Measurements from ENCODE around the gene CCDC188.

Gene CCDC188

DNA sequence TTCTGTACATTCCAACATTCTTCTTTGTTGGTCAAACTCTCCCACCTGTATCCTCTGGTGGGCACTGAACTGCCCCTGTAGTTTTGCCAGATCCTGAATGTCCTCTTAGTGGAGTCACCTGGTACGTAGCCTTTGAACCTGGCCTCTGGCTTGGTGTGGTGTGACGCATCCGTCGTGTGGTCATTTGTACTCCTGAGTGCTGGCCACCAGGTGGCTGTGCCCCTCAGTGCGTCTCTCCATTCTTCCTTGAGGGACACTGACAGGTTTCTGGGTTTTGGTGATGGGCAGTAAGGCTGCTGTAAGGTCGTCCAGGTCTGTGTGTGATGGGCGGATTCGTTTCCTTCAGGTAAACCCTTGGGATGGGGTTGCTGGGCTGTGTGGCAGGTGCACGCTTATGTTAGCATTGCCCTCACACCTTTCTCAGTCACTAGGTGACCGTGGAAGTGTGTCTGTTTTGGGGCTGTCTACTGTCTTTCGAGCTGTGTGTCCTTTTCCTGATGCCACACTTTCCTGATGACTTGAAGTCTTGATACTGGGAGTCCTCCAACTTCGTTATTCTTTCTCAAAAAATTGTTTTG, 48.6 kb downstream of the CCDC188 start:
- intact Hi-C loops (cut with DNase I; ENCODE audit: low total_unique reads): no loop called here
- TF ChIP-seq CTCF (IDR thresholded peaks at IDR 0.05): no peak
- Histone ChIP-seq H3K27ac (no peak overlapping the region), H3K9me3 (no peaks in the 10 kb centered on the region), H3K36me3 (peaks cover 64 to 100% (median 79%) of the 10 kb centered on the region in 3 donors), H3K27me3 (no peaks in the 10 kb centered on the region), H3K4me3 (no peak overlapping the region), H3K4me1 (no peaks in the 10 kb centered on the region)
- no peak for DNase-seq

GRCh38 chr22:20101638-20102037, 49.2 kb downstream of the CCDC188 start:
- Histone ChIP-seq H3K27me3 (no peaks in the 10 kb centered on the region), H3K27ac (no peak overlapping the region), H3K4me1 (no peaks in the 10 kb centered on the region), H3K9me3 (peaks cover 0 to 4% (median 2%) of the 10 kb centered on the region in 3 donors), H3K36me3 (peaks cover 64 to 100% (median 79%) of the 10 kb centered on the region in 3 donors), H3K4me3 (no peak overlapping the region)
- no peak for TF ChIP-seq CTCF (IDR thresholded peaks at IDR 0.05)
- intact Hi-C loops (cut with DNase I; ENCODE audit: low total_unique reads): no loop called here
- no peak for DNase-seq

- peaks cover 0 to 7% (median 3%) of the 10 kb centered on the region in 3 donors for H3K9me3 ChIP-seq
- no peak overlapping the region for H3K27ac ChIP-seq
- H3K36me3 ChIP-seq: peaks cover 63 to 100% (median 81%) of the 10 kb centered on the region in 3 donors
- no peak for TF ChIP-seq CTCF (IDR thresholded peaks at IDR 0.05)
- no peak overlapping the region for H3K4me3 ChIP-seq
- no peak for DNase-seq
- intact Hi-C loops (cut with DNase I; ENCODE audit: low total_unique reads): no loop called here
- H3K4me1 ChIP-seq: no peaks in the 10 kb centered on the region
- H3K27me3 ChIP-seq: no peaks in the 10 kb centered on the region
These were observed 51.6 kb downstream of the CCDC188 start for GRCh38 chr22:20099099-20099711.

Measured in tibial artery (tissue), 4 donors.